OCI-LY1 (cell line): Measurements from ENCODE around the gene GRIA1.

Source experiments
- H2AFZ ChIP-seq: fragments of 200-600 bp; sonication (generic), shearing (Covaris generic); 2 replicates; pipeline ENCODE4 v1.6.0; 2014; ENCODE audit warnings: antibody characterized with exemption, mild to moderate bottlenecking, low read length
- H3F3A ChIP-seq: fragments of 200-600 bp; sonication (generic), shearing (Covaris generic); 2 replicates; pipeline ENCODE4 v1.6.0; 2014; ENCODE audit warnings: mild to moderate bottlenecking, antibody characterized with exemption, low read length, moderate library complexity; ENCODE audit not compliant: insufficient read depth
- H3K27ac ChIP-seq: fragments of 200-600 bp; sonication (generic); 2 replicates; pipeline ENCODE4 v1.5.1; 2014; ENCODE audit warnings: low read length, mixed run types, mild to moderate bottlenecking, low read depth; ENCODE audit not compliant: poor library complexity, severe bottlenecking
- H3K27me3 ChIP-seq: fragments of 200-600 bp; sonication (generic); 2 replicates; pipeline ENCODE4 v1.6.0; 2014; ENCODE audit warnings: antibody characterized with exemption, mild to moderate bottlenecking, low read length, moderate library complexity; ENCODE audit not compliant: insufficient read depth
- H3K36me3 ChIP-seq: fragments of 200-600 bp; sonication (generic); 2 replicates; pipeline ENCODE4 v1.6.1; 2014; ENCODE audit warnings: mild to moderate bottlenecking, antibody characterized with exemption, low read length, moderate library complexity, mixed read lengths; ENCODE audit not compliant: insufficient read depth
- H3K4me1 ChIP-seq: fragments of 200-600 bp; sonication (generic); 2 replicates; pipeline ENCODE4 v1.5.1; 2014; ENCODE audit warnings: mild to moderate bottlenecking, low read length, moderate library complexity; ENCODE audit not compliant: insufficient read depth, severe bottlenecking
- H3K4me2 ChIP-seq: fragments of 200-600 bp; sonication (generic), shearing (Covaris generic); 2 replicates; pipeline ENCODE4 v1.6.1; 2014; ENCODE audit warnings: low read length
- H3K4me3 ChIP-seq: fragments of 200-600 bp; sonication (generic); 2 replicates; pipeline ENCODE4 v1.5.1; 2014; ENCODE audit warnings: low read length, low read depth, mild to moderate bottlenecking, mixed read lengths; ENCODE audit not compliant: poor library complexity, severe bottlenecking
- H3K79me2 ChIP-seq: fragments of 200-600 bp; shearing (Covaris generic); 2 replicates; pipeline ENCODE4 v1.6.1; 2016; ENCODE audit warnings: mixed run types, low read length, mixed read lengths; ENCODE audit not compliant: insufficient read depth
- H3K9ac ChIP-seq: fragments of 200-600 bp; sonication (generic), shearing (Covaris generic); 2 replicates; pipeline ENCODE4 v1.6.1; 2014; ENCODE audit warnings: mild to moderate bottlenecking, low read length, mixed read lengths
- H3K9me2 ChIP-seq: fragments of 200-600 bp; sonication (generic), shearing (Covaris generic); 2 replicates; pipeline ENCODE4 v1.6.1; 2014; ENCODE audit warnings: low read depth, mild to moderate bottlenecking, low read length, mixed read lengths
- H3K9me3 ChIP-seq: fragments of 200-600 bp; shearing (Covaris generic); 2 replicates; pipeline ENCODE4 v1.6.1; 2014; ENCODE audit warnings: low read length, mixed read lengths
- H4K20me1 ChIP-seq: fragments of 200-600 bp; sonication (generic), shearing (Covaris generic); 2 replicates; pipeline ENCODE4 v1.6.0; 2016; ENCODE audit warnings: mild to moderate bottlenecking, low read length; ENCODE audit not compliant: insufficient read depth
- EZH2 ChIP-seq: fragments of 200-600 bp; sonication (generic), shearing (Covaris generic); IDR thresholded peaks from 2 replicates; pipeline ENCODE4 v1.8.0; 2017; ENCODE audit warnings: borderline replicate concordance, mixed run types, mild to moderate bottlenecking, antibody characterized with exemption, low read length, moderate library complexity, mixed read lengths
- TF ChIP-seq, protein P1 (sequence below): fragments of 200-600 bp; sonication (generic), shearing (Covaris generic); IDR thresholded peaks from 2 replicates; pipeline ENCODE4 v1.5.1; 2017; ENCODE audit warnings: mild to moderate bottlenecking, antibody characterized with exemption, low read length, moderate library complexity, mixed read lengths

GRIA1 gene

DNA sequence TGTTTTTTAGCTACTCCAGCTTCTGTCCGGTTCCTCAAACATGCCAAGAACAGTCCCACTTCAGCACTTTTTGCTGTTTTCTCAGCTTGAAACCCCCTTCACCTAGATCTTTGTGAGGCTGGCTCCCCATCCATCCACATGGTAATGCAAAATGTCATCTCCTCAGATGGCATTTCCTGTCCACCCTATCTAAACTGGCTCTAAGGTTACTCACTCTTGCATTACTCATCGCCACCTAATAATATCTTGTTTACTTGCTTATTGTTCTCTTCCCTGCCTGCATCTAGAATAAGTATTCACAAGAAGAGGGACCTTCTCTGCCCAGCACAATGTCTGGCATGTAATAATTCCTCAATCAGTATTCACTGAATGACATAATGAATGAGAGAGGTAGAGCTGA lies 328.2 kb downstream of the GRIA1 start:
- Histone ChIP-seq H3K9ac (no peak overlapping the region), H3K27ac (no peak overlapping the region), H3K4me2 (no peak overlapping the region), H3K36me3 (no peaks in the 10 kb centered on the region), H2AFZ (no peak overlapping the region), H3K4me3 (no peak overlapping the region), H3K9me2 (no peaks in the 10 kb centered on the region), H3K4me1 (no peaks in the 10 kb centered on the region), H3F3A (no peaks in the 10 kb centered on the region), H4K20me1 (no peaks in the 10 kb centered on the region), H3K79me2 (no peaks in the 10 kb centered on the region), H3K9me3 (no peaks in the 10 kb centered on the region), H3K27me3 (no peaks in the 10 kb centered on the region)
- TF ChIP-seq EZH2 = no peak
- TF ChIP-seq, protein P1, sequence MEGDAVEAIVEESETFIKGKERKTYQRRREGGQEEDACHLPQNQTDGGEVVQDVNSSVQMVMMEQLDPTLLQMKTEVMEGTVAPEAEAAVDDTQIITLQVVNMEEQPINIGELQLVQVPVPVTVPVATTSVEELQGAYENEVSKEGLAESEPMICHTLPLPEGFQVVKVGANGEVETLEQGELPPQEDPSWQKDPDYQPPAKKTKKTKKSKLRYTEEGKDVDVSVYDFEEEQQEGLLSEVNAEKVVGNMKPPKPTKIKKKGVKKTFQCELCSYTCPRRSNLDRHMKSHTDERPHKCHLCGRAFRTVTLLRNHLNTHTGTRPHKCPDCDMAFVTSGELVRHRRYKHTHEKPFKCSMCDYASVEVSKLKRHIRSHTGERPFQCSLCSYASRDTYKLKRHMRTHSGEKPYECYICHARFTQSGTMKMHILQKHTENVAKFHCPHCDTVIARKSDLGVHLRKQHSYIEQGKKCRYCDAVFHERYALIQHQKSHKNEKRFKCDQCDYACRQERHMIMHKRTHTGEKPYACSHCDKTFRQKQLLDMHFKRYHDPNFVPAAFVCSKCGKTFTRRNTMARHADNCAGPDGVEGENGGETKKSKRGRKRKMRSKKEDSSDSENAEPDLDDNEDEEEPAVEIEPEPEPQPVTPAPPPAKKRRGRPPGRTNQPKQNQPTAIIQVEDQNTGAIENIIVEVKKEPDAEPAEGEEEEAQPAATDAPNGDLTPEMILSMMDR = no peak

DNA sequence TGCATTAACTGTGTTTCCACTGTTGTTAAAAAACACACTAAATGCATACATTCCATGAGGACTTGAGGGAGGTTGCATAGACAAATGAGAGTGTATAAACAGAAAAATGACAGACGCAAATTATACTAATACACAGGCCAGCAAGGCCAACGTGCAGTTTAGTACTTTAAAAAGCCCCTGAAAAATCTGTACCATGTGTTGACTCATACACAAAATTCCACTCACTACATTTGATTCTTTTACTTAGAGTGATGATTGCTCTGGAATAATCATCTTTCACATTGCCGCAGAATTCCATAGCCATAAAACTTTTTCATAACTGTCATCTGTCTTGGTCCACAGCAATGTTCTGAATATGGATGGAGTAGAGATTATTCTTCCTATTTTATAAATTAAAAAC lies 332.6 kb downstream of the GRIA1 start:
- no peak overlapping the region for H3K4me2 ChIP-seq
- TF ChIP-seq, protein P1 = no peak
- TF ChIP-seq EZH2 = no peak
- H3K4me3 ChIP-seq = no peak overlapping the region
- H3K9me3 ChIP-seq = no peaks in the 10 kb centered on the region
- no peaks in the 10 kb centered on the region for H3K9me2 ChIP-seq
- no peak overlapping the region for H3K9ac ChIP-seq
- H3K27me3 ChIP-seq = no peaks in the 10 kb centered on the region
- H2AFZ ChIP-seq = no peak overlapping the region
- peaks cover 9% of the 10 kb centered on the region for H3K4me1 ChIP-seq
- no peaks in the 10 kb centered on the region for H3F3A ChIP-seq
- H3K27ac ChIP-seq = no peak overlapping the region
- no peaks in the 10 kb centered on the region for H3K79me2 ChIP-seq
- no peaks in the 10 kb centered on the region for H3K36me3 ChIP-seq
- no peaks in the 10 kb centered on the region for H4K20me1 ChIP-seq

DNA sequence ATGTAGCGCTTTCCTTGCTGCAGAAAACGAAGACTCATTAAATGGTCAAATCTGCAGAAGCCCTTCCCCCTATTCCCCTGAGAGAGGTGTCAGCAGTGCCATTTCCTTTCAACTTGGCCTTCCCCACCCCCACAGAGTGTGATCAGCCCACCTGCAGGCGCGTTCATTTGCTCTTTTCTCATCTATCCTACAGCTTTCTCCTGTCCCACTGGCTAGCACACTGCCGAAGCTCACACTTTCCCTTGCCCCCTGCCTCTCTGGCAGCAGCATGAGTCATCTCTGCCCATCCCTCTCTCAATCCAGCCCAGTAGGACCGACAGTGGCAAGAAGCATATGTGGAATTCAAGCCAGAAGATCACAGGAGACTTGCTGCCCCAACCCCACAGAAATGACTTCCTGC lies 334.4 kb downstream of the GRIA1 start:
- Histone ChIP-seq H3K9ac (no peak overlapping the region), H3K79me2 (no peaks in the 10 kb centered on the region), H3K4me2 (no peak overlapping the region), H3K9me2 (no peaks in the 10 kb centered on the region), H3K4me3 (no peak overlapping the region), H3K27ac (no peak overlapping the region), H4K20me1 (no peaks in the 10 kb centered on the region), H3F3A (no peaks in the 10 kb centered on the region), H3K36me3 (no peaks in the 10 kb centered on the region), H3K4me1 (peaks cover 9% of the 10 kb centered on the region), H2AFZ (no peak overlapping the region), H3K27me3 (no peaks in the 10 kb centered on the region), H3K9me3 (no peaks in the 10 kb centered on the region)
- TF ChIP-seq, protein P1 = no peak
- TF ChIP-seq EZH2 = no peak
